Calu3 (cell line): ENCODE results near the gene UBE2J1. TPM values are rescaled to one million over a fixed set of nuclear protein-coding genes. Genes with fewer than 3 reads are reported as not detected.
"Not testable (repeated sequence)": the region's sequence is repeated elsewhere in the genome, so short reads cannot be mapped to it uniquely, and the experiment has no call there.

Experiments used
- BruUV-seq: library from RNA; stranded (reverse); fragments of 400-500 nt; replicated peaks from 2 replicates; lab custom pipeline; 2021; lab: Mats Ljungman, UMichigan
- CTCF ChIA-PET: fragments of 300-600 bp; sonication (Branson Sonifier 250); formaldehyde crosslinking; loops from one replicate; lab custom pipeline; 2022; ENCODE audit warnings: antibody characterized with exemption; lab: Charles Lee
- DNase-seq: peaks from one replicate; pipeline ENCODE4 v3.0.0; 2022
- H3K27ac Mint-ChIP-seq: one replicate; pipeline ENCODE4 v1.8.0; 2022; ENCODE audit warnings: mixed read lengths; ENCODE audit not compliant: unreplicated experiment
- H3K27me3 Mint-ChIP-seq: one replicate; pipeline ENCODE4 v1.8.0; 2022; ENCODE audit warnings: mixed read lengths; ENCODE audit not compliant: unreplicated experiment
- H3K36me3 Mint-ChIP-seq: one replicate; pipeline ENCODE4 v1.8.0; 2022; ENCODE audit warnings: mild to moderate bottlenecking, moderate library complexity, mixed read lengths; ENCODE audit not compliant: insufficient read depth, unreplicated experiment
- H3K4me1 Mint-ChIP-seq: one replicate; pipeline ENCODE4 v1.8.0; 2022; ENCODE audit warnings: mild to moderate bottlenecking, low read depth, mixed read lengths; ENCODE audit not compliant: unreplicated experiment
- H3K4me3 Mint-ChIP-seq: one replicate; pipeline ENCODE4 v1.8.0; 2022; ENCODE audit warnings: mild to moderate bottlenecking, low read depth, moderate library complexity, mixed read lengths; ENCODE audit not compliant: unreplicated experiment
- H3K9me3 Mint-ChIP-seq: one replicate; pipeline ENCODE4 v1.8.0; 2022; ENCODE audit warnings: low read depth, mixed read lengths; ENCODE audit not compliant: unreplicated experiment
- CTCF ChIP-seq: fragments of 200-600 bp; IDR thresholded peaks from one replicate; pipeline ENCODE4 v1.8.0; 2022; ENCODE audit warnings: antibody characterized with exemption; ENCODE audit not compliant: unreplicated experiment
- intact Hi-C: fragments of 100-400 bp; cut with micrococcal nuclease; formaldehyde crosslinking; loops from one replicate; pipeline ENCODE4 v1.10.0; 2022; ENCODE audit not compliant: unreplicated experiment
- total RNA-seq: library from RNA; stranded (reverse); gene quantifications from 2 replicates; pipeline ENCODE4 v1.2.3, GENCODE V29; 2022

UBE2J1 gene
- total RNA-seq, 1 experiment from 2014 or later, result 18.7 TPM

GRCh38 chr6:89310929-89311328 is 41.6 kb downstream of the UBE2J1 start:
- Mint-ChIP-seq H3K27ac (no peak overlapping the region), H3K9me3 (no peaks in the 10 kb centered on the region), H3K4me3 (no peak overlapping the region), H3K36me3 (no peaks in the 10 kb centered on the region), H3K27me3 (no peaks in the 10 kb centered on the region), H3K4me1 (peaks cover 28% of the 10 kb centered on the region)
- intact Hi-C loops, result loop anchor here (5.0 kb wide), 1 partner anchor 56 kb away; no protein-coding TSS in a partner anchor
- no peak for DNase-seq
- no peak for TF ChIP-seq CTCF
- CTCF ChIA-PET, result interaction anchor here (0.6 to 2.4 kb wide), 3 partner anchors 11 to 127 kb away, joined by 4 to 10 read pairs (median 9); no protein-coding TSS in a partner anchor
- BruUV-seq, result no TSS peak

- peaks cover 28% of the 10 kb centered on the region for H3K4me1 Mint-ChIP-seq
- TF ChIP-seq CTCF, result no peak
- CTCF ChIA-PET, result no interaction called here
- H3K36me3 Mint-ChIP-seq, result no peaks in the 10 kb centered on the region
- no peaks in the 10 kb centered on the region for H3K27me3 Mint-ChIP-seq
- DNase-seq, result no peak
- H3K9me3 Mint-ChIP-seq, result no peaks in the 10 kb centered on the region
- BruUV-seq, result no TSS peak
- intact Hi-C loops, result no loop called here
- H3K4me3 Mint-ChIP-seq, result no peak overlapping the region
- H3K27ac Mint-ChIP-seq, result no peak overlapping the region
Measured at GRCh38 chr6:89308525-89309395, 43.8 kb downstream of the UBE2J1 start.

- peaks cover 18% of the 10 kb centered on the region for H3K4me1 Mint-ChIP-seq
- H3K36me3 Mint-ChIP-seq, CTCF ChIA-PET, DNase-seq, intact Hi-C loops, BruUV-seq, H3K27ac Mint-ChIP-seq, H3K9me3 Mint-ChIP-seq, H3K4me3 Mint-ChIP-seq, H3K27me3 Mint-ChIP-seq: not testable (repeated sequence)
Measured at GRCh38 chr6:89304517-89304916, 48.0 kb downstream of the UBE2J1 start.

GRCh38 chr6:89302936-89303335 is 49.6 kb downstream of the UBE2J1 start:
- H3K4me1 Mint-ChIP-seq, result peaks cover 34% of the 10 kb centered on the region
- CTCF ChIA-PET, result no interaction called here
- BruUV-seq, result no TSS peak
- H3K4me3 Mint-ChIP-seq, result no peak overlapping the region
- H3K27ac Mint-ChIP-seq, result no peak overlapping the region
- H3K36me3 Mint-ChIP-seq, result peaks cover 17% of the 10 kb centered on the region
- H3K27me3 Mint-ChIP-seq, result no peaks in the 10 kb centered on the region
- no peak for TF ChIP-seq CTCF
- H3K9me3 Mint-ChIP-seq, result peaks cover 3% of the 10 kb centered on the region
- DNase-seq, result no peak
- intact Hi-C loops, result no loop called here
